ENCODE data around the gene CLIC4.

The CLIC4 gene

DNA sequence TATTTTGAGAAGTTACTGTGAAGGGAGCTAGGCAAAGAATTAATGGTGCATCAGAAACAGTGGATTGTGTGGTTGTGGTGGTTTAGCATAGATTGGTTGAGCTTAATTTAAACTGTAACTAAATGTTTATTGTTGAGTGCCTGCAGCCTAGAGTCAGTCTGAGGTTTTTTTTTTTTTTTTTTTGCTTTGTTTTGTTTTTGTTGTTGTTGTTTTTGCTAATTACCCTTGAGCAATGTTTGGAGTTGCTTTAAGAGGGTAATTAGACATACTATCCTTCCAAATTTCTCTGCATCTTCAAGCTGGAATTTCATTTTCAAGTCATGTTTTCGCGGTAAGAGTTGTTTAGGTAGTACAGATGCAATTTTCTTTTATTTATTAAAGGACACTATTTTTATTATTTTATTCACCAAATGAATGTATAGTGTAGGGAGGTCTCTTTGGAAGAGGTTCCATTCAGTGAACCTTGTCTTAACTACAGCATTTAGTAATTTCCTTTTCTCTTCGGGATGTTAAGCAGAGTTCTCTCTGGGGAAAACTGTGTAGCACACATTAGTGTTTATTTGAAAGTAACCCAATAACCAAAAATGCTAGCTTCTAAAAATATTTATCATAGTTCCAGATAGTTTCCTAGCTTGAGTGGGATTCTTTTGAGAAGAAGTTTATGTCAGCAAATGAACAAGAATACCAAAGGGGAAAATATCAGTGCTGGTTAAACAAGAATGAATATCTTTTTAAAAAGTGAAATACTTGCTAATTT is 82.3 kb downstream of the CLIC4 start:
- in situ Hi-C loops (cut with HindIII; ENCODE audit: low pct_unique_long_range_greater_than_20kb, low sequenced_read_pairs): no loop called here
- DNase-seq (ENCODE audit: low read depth in 1 of 2, low spot score in 1 of 2): no peak
- no peak for TF ChIP-seq JUND (IDR thresholded peaks at IDR 0.05; ENCODE audit: low read depth)

DNA sequence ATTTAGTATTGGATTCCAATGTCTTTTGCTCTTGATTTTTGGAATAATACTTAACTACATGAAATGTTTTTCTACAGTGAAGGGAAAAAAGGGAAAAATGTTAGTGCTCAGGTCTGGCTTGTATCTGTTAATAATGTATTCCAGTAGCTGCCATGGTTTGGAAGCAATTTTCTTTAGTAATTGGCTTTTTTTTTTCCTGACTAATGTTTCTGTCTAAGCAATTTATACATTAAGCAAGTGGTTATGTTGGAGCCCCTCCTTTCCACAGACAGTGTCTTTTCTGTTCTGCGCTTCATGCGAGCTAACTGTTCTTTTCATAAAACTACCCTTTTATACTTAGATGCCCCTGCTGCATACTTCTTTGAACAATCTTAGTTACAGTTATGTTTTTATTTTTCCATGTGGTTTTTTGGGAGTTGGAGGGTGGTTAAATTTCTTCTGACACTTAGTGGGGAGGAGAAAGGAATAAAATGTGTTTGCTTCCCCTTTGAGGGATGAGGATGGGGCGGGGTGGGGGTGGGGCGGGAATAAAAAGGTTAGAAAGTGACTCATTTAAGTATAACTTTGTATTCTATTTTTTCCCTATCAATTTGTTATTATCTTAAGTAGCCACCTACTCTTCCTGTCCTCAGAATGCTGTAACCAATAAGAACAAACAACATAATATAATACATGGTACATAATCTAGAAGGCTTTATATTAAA is 83.1 kb downstream of the CLIC4 start:
- no peak for TF ChIP-seq JUND (IDR thresholded peaks at IDR 0.05; ENCODE audit: low read depth)
- in situ Hi-C loops (cut with HindIII; ENCODE audit: low pct_unique_long_range_greater_than_20kb, low sequenced_read_pairs): no loop called here
- DNase-seq (ENCODE audit: low read depth in 1 of 2, low spot score in 1 of 2): no peak

- TF ChIP-seq JUND (IDR thresholded peaks at IDR 0.05; ENCODE audit: low read depth): no peak
- in situ Hi-C loops (cut with HindIII; ENCODE audit: low pct_unique_long_range_greater_than_20kb, low sequenced_read_pairs): no loop called here
- DNase-seq (ENCODE audit: low read depth in 1 of 2, low spot score in 1 of 2): no peak
Measured at GRCh38 chr1:24828887-24829192, 83.6 kb downstream of the CLIC4 start.

DNA sequence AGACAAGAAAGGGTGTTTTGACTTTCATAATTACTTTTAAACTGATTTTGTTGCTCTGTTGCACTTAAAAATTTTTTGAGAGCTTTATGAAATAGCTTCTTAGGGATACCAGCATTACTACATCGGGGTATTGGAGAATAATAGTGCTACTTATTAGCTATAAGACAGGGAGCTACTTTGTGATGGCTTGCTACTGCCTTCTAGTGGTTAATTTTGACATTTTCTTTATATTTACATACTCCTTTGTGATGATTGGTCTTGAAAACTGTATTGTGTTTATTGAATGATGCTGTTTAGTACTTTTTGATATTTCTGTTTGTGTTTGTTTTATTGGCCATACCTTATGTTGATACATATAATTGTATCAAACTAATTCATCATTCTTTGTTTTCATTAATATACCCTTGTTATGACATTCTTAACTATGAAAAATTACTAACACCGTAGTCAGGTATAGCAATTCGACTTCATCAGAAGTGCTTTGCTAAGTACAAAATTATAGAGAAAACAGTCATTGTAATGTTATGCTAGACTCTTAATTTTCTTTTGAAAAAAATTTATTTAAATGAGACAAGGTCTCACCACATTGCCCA is 85.5 kb downstream of the CLIC4 start:
- no peak for TF ChIP-seq JUND (IDR thresholded peaks at IDR 0.05; ENCODE audit: low read depth)
- DNase-seq (ENCODE audit: low read depth in 1 of 2, low spot score in 1 of 2): peak in 1 of 2 experiments; percentile 63
- in situ Hi-C loops (cut with HindIII; ENCODE audit: low pct_unique_long_range_greater_than_20kb, low sequenced_read_pairs): no loop called here

DNA sequence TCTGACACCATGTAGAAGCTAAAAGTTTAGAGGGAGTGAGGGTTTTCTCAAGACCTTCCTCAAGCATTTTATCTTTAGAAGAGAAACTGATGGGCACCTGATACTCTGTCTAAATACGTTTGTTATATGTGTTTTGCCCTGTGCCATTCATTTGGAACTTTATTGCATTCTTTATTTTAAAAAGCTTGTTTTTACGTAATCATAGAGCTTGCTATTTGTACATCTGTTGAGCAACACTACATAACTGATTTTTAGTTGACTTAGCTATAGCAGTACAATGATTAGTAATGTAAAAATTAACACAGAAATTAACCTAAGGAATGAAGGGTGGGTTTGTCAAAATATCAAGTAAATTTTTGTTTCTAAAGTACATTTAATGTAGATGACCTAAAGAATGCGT is 96.3 kb downstream of the CLIC4 start:
- in situ Hi-C loops (cut with HindIII; ENCODE audit: low pct_unique_long_range_greater_than_20kb, low sequenced_read_pairs): no loop called here
- no peak for TF ChIP-seq JUND (IDR thresholded peaks at IDR 0.05; ENCODE audit: low read depth)
- DNase-seq (ENCODE audit: low read depth in 1 of 2, low spot score in 1 of 2): no peak

- no peak for TF ChIP-seq JUND (IDR thresholded peaks at IDR 0.05; ENCODE audit: low read depth)
- DNase-seq (ENCODE audit: low read depth in 1 of 2, low spot score in 1 of 2): no peak
- in situ Hi-C loops (cut with HindIII; ENCODE audit: low pct_unique_long_range_greater_than_20kb, low sequenced_read_pairs): no loop called here
Measured at GRCh38 chr1:24846671-24847070, 101.4 kb downstream of the CLIC4 start.

- no peak for TF ChIP-seq JUND (IDR thresholded peaks at IDR 0.05; ENCODE audit: low read depth)
- in situ Hi-C loops (cut with HindIII; ENCODE audit: low pct_unique_long_range_greater_than_20kb, low sequenced_read_pairs): no loop called here
- DNase-seq (ENCODE audit: low read depth in 1 of 2, low spot score in 1 of 2): peak; percentile 38 to 77
Measured at GRCh38 chr1:24847995-24848881, 103.0 kb downstream of the CLIC4 start.

DNA sequence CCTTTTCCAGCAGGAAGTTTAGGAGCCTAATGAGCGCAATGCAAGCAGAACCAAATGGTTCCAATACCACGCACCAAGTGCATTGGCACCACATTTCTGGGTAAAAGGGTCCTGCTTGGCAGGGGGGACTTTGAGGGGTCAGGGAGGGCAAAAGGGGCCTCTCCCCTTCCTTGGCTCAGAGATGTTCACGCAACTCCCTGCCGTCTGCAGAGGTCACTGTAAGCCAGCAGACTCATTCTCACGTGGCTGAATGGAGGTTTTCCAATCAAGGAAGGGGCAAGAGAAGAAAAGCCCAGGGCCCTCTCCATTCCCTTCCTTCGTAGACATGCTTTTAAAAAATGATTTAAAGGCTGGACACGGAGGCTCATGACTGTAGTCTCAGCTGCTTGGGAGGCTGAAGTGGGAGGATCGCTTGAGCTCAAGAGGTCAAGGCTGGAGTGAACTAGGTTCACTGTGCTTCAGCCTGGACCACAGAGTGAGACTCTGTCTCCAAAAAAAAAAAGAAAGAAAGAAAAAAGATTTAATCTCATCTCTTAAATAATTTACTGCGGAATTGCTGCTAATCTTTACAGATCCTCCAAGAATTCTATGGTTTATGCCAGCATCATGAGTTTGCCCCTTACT is 104.5 kb downstream of the CLIC4 start:
- in situ Hi-C loops (cut with HindIII; ENCODE audit: low pct_unique_long_range_greater_than_20kb, low sequenced_read_pairs): no loop called here

GRCh38 chr1:24850328-24850920 is 105.2 kb downstream of the CLIC4 start:
- in situ Hi-C loops (cut with HindIII; ENCODE audit: low pct_unique_long_range_greater_than_20kb, low sequenced_read_pairs): no loop called here
- no peak for DNase-seq (ENCODE audit: low read depth in 1 of 2, low spot score in 1 of 2)
- no peak for TF ChIP-seq JUND (IDR thresholded peaks at IDR 0.05; ENCODE audit: low read depth)

More for the DNA sequence above, 104.5 kb downstream of the CLIC4 start:
- DNase-seq (ENCODE audit: low read depth in 1 of 2, low spot score in 1 of 2): peak in 1 of 2 experiments; percentile 46
- no peak for TF ChIP-seq JUND (IDR thresholded peaks at IDR 0.05; ENCODE audit: low read depth)

- TF ChIP-seq JUND (IDR thresholded peaks at IDR 0.05; ENCODE audit: low read depth): no peak
- in situ Hi-C loops (cut with HindIII; ENCODE audit: low pct_unique_long_range_greater_than_20kb, low sequenced_read_pairs): no loop called here
- no peak for DNase-seq (ENCODE audit: low read depth in 1 of 2, low spot score in 1 of 2)
Measured at GRCh38 chr1:24853649-24854048, 108.4 kb downstream of the CLIC4 start.

DNA sequence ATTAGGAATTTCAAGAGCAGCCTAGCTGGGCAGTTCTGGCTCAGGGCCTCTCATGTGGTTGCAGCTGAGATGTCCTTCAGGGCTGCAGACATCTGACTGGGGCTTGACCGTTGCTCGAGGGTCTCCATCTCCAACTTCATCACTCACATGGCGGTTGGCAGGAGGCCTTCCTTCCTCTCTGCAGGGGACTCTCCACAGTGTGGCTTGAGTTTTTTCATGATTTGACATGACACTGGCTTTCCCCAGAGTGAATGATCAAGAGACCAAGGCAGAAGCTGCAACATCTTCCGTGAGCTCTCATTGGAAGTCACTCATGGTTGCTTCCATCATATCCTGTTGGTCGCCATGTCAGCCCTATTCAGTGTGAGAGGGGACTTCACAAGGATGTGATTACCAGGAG is 110.2 kb downstream of the CLIC4 start:
- no peak for DNase-seq (ENCODE audit: low read depth in 1 of 2, low spot score in 1 of 2)
- no peak for TF ChIP-seq JUND (IDR thresholded peaks at IDR 0.05; ENCODE audit: low read depth)
- in situ Hi-C loops (cut with HindIII; ENCODE audit: low pct_unique_long_range_greater_than_20kb, low sequenced_read_pairs): no loop called here
